ENCODE measurements around the gene ATG16L2. TPM values are rescaled to one million over a fixed set of nuclear protein-coding genes. Genes with fewer than 3 reads are reported as not detected.

Gene ATG16L2
- total and polyA plus RNA-seq, 2 donors (not counting 1 experiment from before 2014, with no cell fraction given) = 3.3 to 8.8 TPM

GRCh38 chr11:72838691-72839305 lies 24.6 kb downstream of the ATG16L2 start:
- H3K4me2 ChIP-seq (ENCODE audit: extremely low read depth, insufficient read depth, low read length) = no peak overlapping the region
- no peaks in the 10 kb centered on the region for H3K36me3 ChIP-seq (ENCODE audit: control insufficient read depth, insufficient read depth, low read length)
- H3K27me3 ChIP-seq (ENCODE audit: control insufficient read depth, insufficient read depth, low read length) = no peaks in the 10 kb centered on the region
- H3K9ac ChIP-seq (ENCODE audit: insufficient read depth, low read length) = no peak overlapping the region
- H3K4me1 ChIP-seq (ENCODE audit: control insufficient read depth, extremely low read depth, insufficient read depth, low read length) = peaks cover 21% of the 10 kb centered on the region
- no peaks in the 10 kb centered on the region for H3K79me2 ChIP-seq (ENCODE audit: control insufficient read depth, insufficient read depth, low read length)
- TF ChIP-seq EZH2 (IDR thresholded peaks at IDR 0.05; ENCODE audit: low read length, missing control alignments) = no peak
- TF ChIP-seq CTCF (conservative IDR thresholded peaks at IDR 0.05 in 1 of 2, IDR thresholded peaks at IDR 0.05 in 1 of 2; ENCODE audit: low read depth in 1 of 2, low read length in 2 of 2) = no peak
- no peak overlapping the region for H3K27ac ChIP-seq (ENCODE audit: insufficient read depth, low read length)
- no peak overlapping the region for H2AFZ ChIP-seq (ENCODE audit: low read length)
- no peak overlapping the region for H3K4me3 ChIP-seq (replicated peaks in 1 of 4; ENCODE audit: control extremely low read depth in 1 of 4, insufficient read depth in 1 of 4, low read depth in 3 of 4, low read length in 4 of 4)
- DNase-seq (ENCODE audit: low read depth in 2 of 2) = peak in 1 of 2 donors; percentile 61
- H3K9me3 ChIP-seq (ENCODE audit: control insufficient read depth, insufficient read depth, low read depth, low read length) = no peaks in the 10 kb centered on the region
- H4K20me1 ChIP-seq (ENCODE audit: control insufficient read depth, extremely low read depth, insufficient read depth, low read length) = no peaks in the 10 kb centered on the region

DNA sequence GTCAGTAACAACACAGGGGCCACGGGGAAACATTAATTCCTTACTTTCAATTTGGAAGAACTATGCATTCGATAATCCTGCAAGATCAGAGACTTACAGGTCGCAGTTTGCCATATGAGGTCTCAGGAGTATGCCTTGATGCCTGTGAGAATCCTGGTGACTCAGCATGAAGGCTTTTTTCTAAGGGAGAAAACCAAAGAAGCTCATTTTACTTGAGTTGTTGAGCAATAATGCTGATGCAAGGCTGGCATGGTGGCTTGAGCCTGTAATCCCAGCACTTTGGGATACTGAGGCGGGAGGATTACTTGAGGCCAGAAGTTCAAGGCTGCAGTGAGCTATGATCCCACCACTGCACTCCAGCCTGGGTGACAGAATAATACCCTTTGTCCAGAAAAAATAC lies 26.6 kb downstream of the ATG16L2 start:
- H2AFZ ChIP-seq (ENCODE audit: low read length) = no peak overlapping the region
- no peaks in the 10 kb centered on the region for H3K27me3 ChIP-seq (ENCODE audit: control insufficient read depth, insufficient read depth, low read length)
- H3K4me3 ChIP-seq (replicated peaks in 1 of 4; ENCODE audit: control extremely low read depth in 1 of 4, insufficient read depth in 1 of 4, low read depth in 3 of 4, low read length in 4 of 4) = no peak overlapping the region
- no peaks in the 10 kb centered on the region for H3K79me2 ChIP-seq (ENCODE audit: control insufficient read depth, insufficient read depth, low read length)
- H3K27ac ChIP-seq (ENCODE audit: insufficient read depth, low read length) = peak overlapping the region; percentile 23
- no peak overlapping the region for H3K9ac ChIP-seq (ENCODE audit: insufficient read depth, low read length)
- TF ChIP-seq EZH2 (IDR thresholded peaks at IDR 0.05; ENCODE audit: low read length, missing control alignments) (no peak), CTCF (conservative IDR thresholded peaks at IDR 0.05 in 1 of 2, IDR thresholded peaks at IDR 0.05 in 1 of 2; ENCODE audit: low read depth in 1 of 2, low read length in 2 of 2) (no peak)
- H3K4me2 ChIP-seq (ENCODE audit: extremely low read depth, insufficient read depth, low read length) = no peak overlapping the region
- no peaks in the 10 kb centered on the region for H3K9me3 ChIP-seq (ENCODE audit: control insufficient read depth, insufficient read depth, low read depth, low read length)
- H3K36me3 ChIP-seq (ENCODE audit: control insufficient read depth, insufficient read depth, low read length) = no peaks in the 10 kb centered on the region
- H3K4me1 ChIP-seq (ENCODE audit: control insufficient read depth, extremely low read depth, insufficient read depth, low read length) = peaks cover 11% of the 10 kb centered on the region
- H4K20me1 ChIP-seq (ENCODE audit: control insufficient read depth, extremely low read depth, insufficient read depth, low read length) = no peaks in the 10 kb centered on the region
- peak; percentile 91 to 94 for DNase-seq (ENCODE audit: low read depth in 2 of 2)

DNA sequence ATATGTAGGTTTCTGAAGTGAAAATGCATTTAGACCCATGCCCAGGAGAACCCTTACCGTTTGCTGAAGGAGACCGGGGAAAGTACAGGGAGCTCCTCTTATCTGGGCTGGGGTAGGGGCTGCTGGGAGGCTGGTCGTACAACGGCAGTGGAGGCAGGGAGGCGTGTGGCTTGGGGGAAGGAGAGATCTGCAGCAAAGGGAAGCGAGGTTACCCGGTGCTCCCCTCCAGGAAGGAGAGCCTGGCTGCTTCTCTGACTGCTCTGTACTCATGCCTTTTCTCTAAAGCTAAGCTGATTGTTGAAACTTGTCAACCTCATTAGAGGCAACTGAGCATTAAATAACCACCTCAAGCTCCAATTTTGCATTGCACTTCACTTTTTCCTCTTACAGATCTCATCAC lies 27.2 kb downstream of the ATG16L2 start:
- no peak overlapping the region for H3K4me3 ChIP-seq (replicated peaks in 1 of 4; ENCODE audit: control extremely low read depth in 1 of 4, insufficient read depth in 1 of 4, low read depth in 3 of 4, low read length in 4 of 4)
- no peaks in the 10 kb centered on the region for H3K27me3 ChIP-seq (ENCODE audit: control insufficient read depth, insufficient read depth, low read length)
- no peak overlapping the region for H3K4me2 ChIP-seq (ENCODE audit: extremely low read depth, insufficient read depth, low read length)
- H4K20me1 ChIP-seq (ENCODE audit: control insufficient read depth, extremely low read depth, insufficient read depth, low read length) = no peaks in the 10 kb centered on the region
- H3K9ac ChIP-seq (ENCODE audit: insufficient read depth, low read length) = no peak overlapping the region
- no peaks in the 10 kb centered on the region for H3K9me3 ChIP-seq (ENCODE audit: control insufficient read depth, insufficient read depth, low read depth, low read length)
- H3K36me3 ChIP-seq (ENCODE audit: control insufficient read depth, insufficient read depth, low read length) = no peaks in the 10 kb centered on the region
- no peak overlapping the region for H3K27ac ChIP-seq (ENCODE audit: insufficient read depth, low read length)
- TF ChIP-seq CTCF (conservative IDR thresholded peaks at IDR 0.05 in 1 of 2, IDR thresholded peaks at IDR 0.05 in 1 of 2; ENCODE audit: low read depth in 1 of 2, low read length in 2 of 2) (no peak), EZH2 (IDR thresholded peaks at IDR 0.05; ENCODE audit: low read length, missing control alignments) (no peak)
- DNase-seq (ENCODE audit: low read depth in 2 of 2) = no peak
- no peaks in the 10 kb centered on the region for H3K79me2 ChIP-seq (ENCODE audit: control insufficient read depth, insufficient read depth, low read length)
- no peak overlapping the region for H2AFZ ChIP-seq (ENCODE audit: low read length)
- peaks cover 7% of the 10 kb centered on the region for H3K4me1 ChIP-seq (ENCODE audit: control insufficient read depth, extremely low read depth, insufficient read depth, low read length)

Measured in fibroblast of lung (primary cell).